ENCODE results near the gene PFKFB4.
"Not testable (repeated sequence)": the region's sequence is repeated elsewhere in the genome, so short reads cannot be mapped to it uniquely, and the experiment has no call there.

Gene PFKFB4

DNA sequence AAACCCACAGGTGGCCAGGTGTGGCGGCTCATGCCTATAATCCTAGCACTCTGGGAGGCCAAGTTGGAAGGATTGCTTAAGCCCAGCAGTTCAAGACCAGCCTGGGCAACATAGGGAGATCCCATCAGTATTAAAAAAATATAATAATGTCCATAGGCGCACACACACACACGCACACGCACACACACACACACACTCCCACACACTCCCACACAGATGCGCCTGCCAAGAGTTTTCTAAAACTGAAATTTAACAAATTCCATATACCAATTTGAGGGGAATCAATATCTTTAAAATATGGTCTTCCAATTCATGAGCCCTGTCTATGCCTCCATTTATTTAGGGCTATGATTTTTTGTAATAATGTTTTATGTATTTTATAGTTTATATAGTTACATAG, 69.7 kb downstream of the PFKFB4 start:
- no peak for DNase-seq (ENCODE audit: insufficient read length, low spot score)
- TF ChIP-seq, protein P1, sequence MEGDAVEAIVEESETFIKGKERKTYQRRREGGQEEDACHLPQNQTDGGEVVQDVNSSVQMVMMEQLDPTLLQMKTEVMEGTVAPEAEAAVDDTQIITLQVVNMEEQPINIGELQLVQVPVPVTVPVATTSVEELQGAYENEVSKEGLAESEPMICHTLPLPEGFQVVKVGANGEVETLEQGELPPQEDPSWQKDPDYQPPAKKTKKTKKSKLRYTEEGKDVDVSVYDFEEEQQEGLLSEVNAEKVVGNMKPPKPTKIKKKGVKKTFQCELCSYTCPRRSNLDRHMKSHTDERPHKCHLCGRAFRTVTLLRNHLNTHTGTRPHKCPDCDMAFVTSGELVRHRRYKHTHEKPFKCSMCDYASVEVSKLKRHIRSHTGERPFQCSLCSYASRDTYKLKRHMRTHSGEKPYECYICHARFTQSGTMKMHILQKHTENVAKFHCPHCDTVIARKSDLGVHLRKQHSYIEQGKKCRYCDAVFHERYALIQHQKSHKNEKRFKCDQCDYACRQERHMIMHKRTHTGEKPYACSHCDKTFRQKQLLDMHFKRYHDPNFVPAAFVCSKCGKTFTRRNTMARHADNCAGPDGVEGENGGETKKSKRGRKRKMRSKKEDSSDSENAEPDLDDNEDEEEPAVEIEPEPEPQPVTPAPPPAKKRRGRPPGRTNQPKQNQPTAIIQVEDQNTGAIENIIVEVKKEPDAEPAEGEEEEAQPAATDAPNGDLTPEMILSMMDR (IDR thresholded peaks at IDR 0.05; ENCODE audit: insufficient read depth, missing control alignments), result no peak
- FAIRE-seq, result no peak

DNA sequence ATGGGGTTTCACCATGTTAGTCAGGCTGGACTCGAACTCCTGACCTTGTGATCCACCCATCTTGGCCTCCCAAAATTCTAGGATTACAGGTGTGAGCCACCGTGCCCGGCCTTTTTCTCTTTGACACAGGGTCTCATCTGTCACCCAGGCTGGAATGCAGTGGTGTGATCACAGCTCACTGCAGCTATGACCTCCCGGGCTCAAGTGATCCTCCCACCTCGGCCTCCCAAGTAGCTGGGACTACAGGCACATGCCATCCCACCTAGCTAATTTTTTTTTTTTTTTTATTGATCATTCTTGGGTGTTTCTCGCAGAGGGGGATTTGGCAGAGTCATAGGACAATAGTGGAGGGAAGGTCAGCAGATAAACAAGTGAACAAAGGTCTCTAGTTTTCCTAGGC, 73.8 kb downstream of the PFKFB4 start:
- DNase-seq (ENCODE audit: insufficient read length, low spot score); FAIRE-seq: not testable (repeated sequence)

DNA sequence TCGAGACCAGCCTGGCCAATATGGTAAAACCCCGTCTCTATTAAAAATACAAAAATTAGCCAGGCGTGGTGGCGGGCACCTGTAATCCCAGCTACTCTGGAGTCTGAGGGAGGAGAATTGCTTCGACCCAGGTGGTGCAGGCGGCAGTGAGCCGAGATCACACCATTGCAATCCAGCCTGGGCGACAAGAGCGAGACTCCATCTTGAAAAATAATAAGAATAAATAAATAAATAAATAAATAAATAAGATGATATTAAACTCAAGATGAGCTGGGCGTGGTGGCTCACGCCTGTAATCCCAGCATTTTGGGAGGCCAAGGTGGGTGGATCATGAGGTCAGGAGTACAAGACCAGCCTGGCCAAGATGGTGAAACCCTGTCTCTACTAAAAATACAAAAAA, 75.7 kb downstream of the PFKFB4 start:
- FAIRE-seq; DNase-seq (ENCODE audit: insufficient read length, low spot score): not testable (repeated sequence)

DNA sequence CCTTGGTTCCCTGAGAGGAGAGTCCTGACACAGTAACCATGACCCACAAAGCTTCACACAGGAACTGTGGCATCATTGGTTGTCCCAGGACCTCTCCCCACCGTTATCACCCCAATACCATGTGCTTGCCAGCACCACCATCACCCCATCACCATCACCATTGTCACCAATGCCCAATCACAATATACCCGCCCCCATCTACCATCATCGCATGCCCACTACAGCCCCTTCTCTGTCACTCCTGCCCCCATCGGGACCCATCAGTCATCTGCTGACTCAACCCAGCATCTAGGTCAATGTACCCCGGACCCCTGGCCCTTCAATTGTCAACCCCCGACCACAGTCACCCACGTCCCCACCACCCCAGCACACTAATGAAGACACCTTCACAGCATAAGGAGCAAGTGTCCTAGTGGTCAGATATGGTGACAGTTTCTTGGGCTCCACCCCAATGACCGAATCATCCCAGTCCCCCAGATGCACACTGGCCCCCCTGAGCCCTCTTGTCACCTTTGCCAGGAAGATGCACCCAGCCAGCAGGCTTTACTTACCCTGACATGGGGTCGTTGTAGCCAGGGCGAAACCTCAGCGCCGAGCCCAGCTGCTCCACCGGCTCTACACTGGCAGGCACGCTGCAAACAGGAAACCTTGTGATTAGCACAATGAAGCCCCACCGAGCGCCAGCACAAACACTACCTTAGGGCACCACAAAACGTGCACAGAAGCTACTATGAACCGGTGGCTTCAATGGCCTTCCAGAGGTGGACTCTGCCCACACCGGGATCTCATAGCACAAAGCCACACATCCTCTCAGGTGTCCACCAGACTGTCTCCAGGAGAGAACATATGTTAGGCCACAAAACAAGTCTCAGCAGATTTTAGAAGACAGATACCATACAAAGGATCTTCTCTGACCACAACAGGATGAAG, 77.7 kb downstream of the PFKFB4 start:
- TF ChIP-seq, protein P1 (IDR thresholded peaks at IDR 0.05; ENCODE audit: insufficient read depth, missing control alignments), result no peak
- no peak for DNase-seq (ENCODE audit: insufficient read length, low spot score)
- no peak for FAIRE-seq

DNA sequence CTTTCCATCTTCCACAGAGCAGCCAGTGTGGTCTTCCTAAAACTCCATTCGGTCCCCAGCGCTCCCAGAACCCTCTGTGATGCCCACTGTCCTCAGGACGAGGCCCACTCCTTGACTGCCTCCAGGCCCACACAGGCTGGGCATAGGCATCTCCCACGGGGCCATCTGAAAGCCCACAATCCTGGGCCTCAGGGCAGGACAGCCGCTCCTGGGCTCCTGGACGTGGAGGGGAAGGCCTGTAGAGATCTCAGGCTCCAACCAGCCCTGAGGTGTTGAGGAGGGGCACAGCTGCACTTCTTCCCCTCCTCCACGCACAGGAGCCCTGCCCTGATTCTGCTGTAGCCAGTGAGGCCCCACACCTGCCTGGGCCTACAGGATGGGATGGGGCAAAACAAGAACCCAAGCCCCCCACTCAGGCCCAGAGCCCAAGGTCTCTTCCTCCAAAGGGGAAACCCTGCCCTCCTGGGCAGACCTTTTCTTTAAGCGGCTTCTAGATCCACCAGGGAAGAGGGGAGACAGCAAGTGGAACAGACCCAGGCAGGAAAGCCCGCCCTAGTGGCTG, 78.6 kb downstream of the PFKFB4 start:
- DNase-seq (ENCODE audit: insufficient read length, low spot score) (no peak), FAIRE-seq (no peak)
- TF ChIP-seq, protein P1 (IDR thresholded peaks at IDR 0.05; ENCODE audit: insufficient read depth, missing control alignments), result no peak

DNA sequence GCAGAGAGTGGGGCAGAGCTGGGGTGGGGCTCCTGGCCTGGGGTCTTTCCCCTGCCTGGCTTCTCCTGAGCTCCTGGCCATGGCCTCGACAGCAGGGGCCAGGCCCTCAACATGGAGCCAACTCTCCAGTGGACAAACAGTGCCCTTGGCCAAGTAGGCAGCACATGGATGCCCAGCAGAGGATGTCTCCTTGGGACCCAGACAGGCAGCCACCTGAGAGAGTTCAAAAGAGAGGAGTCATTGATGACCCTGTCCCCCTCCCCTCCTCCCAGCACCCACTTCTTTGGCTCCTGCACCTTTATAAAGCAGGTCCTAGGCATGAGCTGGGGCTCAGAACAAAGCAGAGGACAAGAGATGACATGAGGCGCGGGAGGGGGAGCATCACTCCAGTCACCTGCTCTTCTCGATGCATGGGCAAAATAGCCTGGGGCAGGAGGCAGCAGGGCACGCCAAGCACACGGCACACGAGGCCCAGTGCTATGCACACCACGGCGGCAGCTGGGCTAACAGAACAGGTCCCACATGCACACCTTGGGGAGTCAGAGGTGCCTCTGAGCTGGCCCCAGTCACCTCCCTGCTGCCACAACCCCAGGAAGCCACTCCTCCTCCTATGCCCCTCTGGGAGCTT, 80.1 kb downstream of the PFKFB4 start:
- no peak for FAIRE-seq
- TF ChIP-seq, protein P1 (IDR thresholded peaks at IDR 0.05; ENCODE audit: insufficient read depth, missing control alignments), result no peak
- no peak for DNase-seq (ENCODE audit: insufficient read length, low spot score)

DNA sequence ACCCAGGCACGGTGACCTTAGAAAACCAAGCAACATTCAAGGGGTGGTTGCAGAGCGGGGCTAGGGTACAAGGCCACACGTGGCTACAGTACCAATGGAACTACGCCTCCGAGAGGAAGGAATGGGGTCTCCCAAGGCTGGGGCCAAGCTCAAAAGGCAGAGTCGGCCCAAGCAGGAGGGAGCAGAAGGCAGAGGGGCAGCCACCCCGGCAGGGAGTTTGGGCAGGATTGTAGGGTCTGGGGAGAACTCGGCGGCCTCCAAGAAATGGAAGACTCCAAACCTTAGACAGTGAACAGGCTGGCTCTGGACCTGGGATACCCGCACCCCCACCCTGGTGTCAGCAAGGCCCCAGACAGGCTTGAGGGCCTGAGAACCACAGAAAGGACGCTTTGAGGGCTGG, 81.4 kb downstream of the PFKFB4 start:
- DNase-seq (ENCODE audit: insufficient read length, low spot score) (no peak), FAIRE-seq (no peak)
- TF ChIP-seq, protein P1 (IDR thresholded peaks at IDR 0.05; ENCODE audit: insufficient read depth, missing control alignments), result no peak

DNA sequence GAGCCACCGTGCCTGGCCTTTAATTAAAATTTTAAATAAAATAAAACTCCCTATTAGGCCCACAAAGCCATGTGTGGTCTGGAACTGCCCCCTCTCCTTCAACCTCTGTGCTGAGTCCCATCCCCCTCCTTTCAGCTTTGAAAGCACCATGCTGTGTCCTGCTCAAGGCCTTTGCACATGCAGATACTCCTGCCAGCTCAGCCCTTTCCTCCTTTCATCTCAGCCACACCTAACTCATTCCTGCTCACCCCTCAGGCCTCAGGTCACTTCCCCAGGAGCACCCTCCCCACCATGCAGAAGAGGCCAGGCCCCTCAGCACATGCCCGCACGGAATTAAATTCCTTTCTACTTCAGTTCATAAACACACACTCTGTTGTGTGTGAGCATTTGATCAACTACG, 82.0 kb downstream of the PFKFB4 start:
- DNase-seq (ENCODE audit: insufficient read length, low spot score) (no peak), FAIRE-seq (no peak)
- TF ChIP-seq, protein P1 (IDR thresholded peaks at IDR 0.05; ENCODE audit: insufficient read depth, missing control alignments), result no peak

DNA sequence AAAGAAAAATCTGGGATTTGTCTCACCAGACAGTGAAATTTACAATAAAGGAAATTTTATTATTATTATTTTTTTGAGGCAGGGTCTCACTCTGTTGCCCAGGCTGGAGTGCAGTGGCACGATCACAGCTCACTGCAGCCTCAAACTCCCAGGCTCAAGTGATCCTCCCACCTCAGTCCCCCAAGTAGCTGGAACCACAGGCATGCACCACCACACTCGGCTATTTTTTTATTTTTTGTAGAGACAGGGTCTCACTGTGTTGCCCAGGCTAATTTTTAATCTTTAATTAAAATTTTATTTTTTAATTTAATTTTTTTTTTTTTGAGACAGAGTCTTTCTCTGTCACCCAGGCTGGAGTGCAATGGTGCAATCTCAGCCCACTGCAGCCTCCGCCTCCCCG, 82.6 kb downstream of the PFKFB4 start:
- not testable (repeated sequence) for DNase-seq (ENCODE audit: insufficient read length, low spot score); FAIRE-seq
